SK-N-SH (cell line): Measurements from ENCODE around the gene TTC27.

Experiments
- CTCF ChIP-seq: fragments of 200-600 bp; sonication (generic); IDR thresholded peaks from 2 replicates; pipeline ENCODE4 v1.6.1; 2017; ENCODE audit warnings: antibody characterized with exemption, mild to moderate bottlenecking, moderate library complexity
- ELF1 ChIP-seq: IDR thresholded peaks from 2 replicates; pipeline ENCODE4 v1.4.0; 2012
- EZH2phosphoT487 ChIP-seq: fragments of 200-600 bp; sonication (generic); IDR thresholded peaks from 2 replicates; pipeline ENCODE4 v1.6.1; 2017; ENCODE audit warnings: low read depth, mixed run types, mild to moderate bottlenecking, antibody characterized with exemption, moderate library complexity, borderline replicate concordance
- FOXJ3 ChIP-seq: sonication (generic); formaldehyde crosslinking; IDR thresholded peaks from 2 replicates; pipeline ENCODE4 v1.5.1; 2020; ENCODE audit warnings: mild to moderate bottlenecking, missing genetic modification reagents
- JUND ChIP-seq: IDR thresholded peaks from 2 replicates; pipeline ENCODE4 v1.4.0; 2012
- POLR2AphosphoS5 ChIP-seq: IDR thresholded peaks from 2 replicates; pipeline ENCODE4 v1.6.1; 2012; ENCODE audit warnings: low read depth, low read length
- RCOR1 ChIP-seq: fragments of 150-350 bp; IDR thresholded peaks from 2 replicates; pipeline ENCODE4 v1.6.1; 2017; ENCODE audit warnings: antibody characterized with exemption, low read length
- REST ChIP-seq: IDR thresholded peaks from 2 replicates; pipeline ENCODE4 v1.6.1; 2012; ENCODE audit warnings: mild to moderate bottlenecking, low read depth, low read length, moderate library complexity
- RFX5 ChIP-seq: IDR thresholded peaks from 2 replicates; pipeline ENCODE4 v1.6.1; 2012; ENCODE audit warnings: mild to moderate bottlenecking, improper control_type of control experiment, low read length
- TCF12 ChIP-seq: IDR thresholded peaks from 2 replicates; pipeline ENCODE4 v1.4.0; 2012
- ZBTB33 ChIP-seq: IDR thresholded peaks from 2 replicates; pipeline ENCODE4 v1.4.0; 2012; ENCODE audit warnings: low read depth, borderline replicate concordance

- TF ChIP-seq CTCF (no peak), POLR2AphosphoS5 (no peak), EZH2phosphoT487 (no peak), JUND (no peak), REST (no peak), FOXJ3 (no peak), ELF1 (no peak), RCOR1 (no peak), TCF12 (no peak), ZBTB33 (no peak), RFX5 (no peak)
Observed at GRCh38 chr2:32760628-32761027, 132.8 kb downstream of the TTC27 start.
